ENCODE results near the gene AGFG1.

AGFG1 gene

GRCh38 chr2:227471924-227472264 is at the start of gene AGFG1:
AGFG1 (plus strand) TSS chr2:227472156; CDS start chr2:227472422, 266 bp downstream.
- DNase-seq = peak; percentile 78

- DNase-seq = no peak
These were observed 48.1 kb upstream of the AGFG1 start for GRCh38 chr2:227423656-227424499.

- DNase-seq = no peak
These were observed 43.1 kb upstream of the AGFG1 start for GRCh38 chr2:227428731-227429285.

GRCh38 chr2:227430639-227431038 is 41.3 kb upstream of the AGFG1 start:
- no peak for DNase-seq

GRCh38 chr2:227433171-227433570 is 38.8 kb upstream of the AGFG1 start:
- DNase-seq = no peak

GRCh38 chr2:227436436-227437174 is 35.4 kb upstream of the AGFG1 start:
- DNase-seq = no peak

- DNase-seq = no peak
These were observed 32.7 kb upstream of the AGFG1 start for GRCh38 chr2:227439214-227439613.

GRCh38 chr2:227442639-227443038 is 29.3 kb upstream of the AGFG1 start:
- DNase-seq = no peak

- DNase-seq = no peak
These were observed 27.9 kb upstream of the AGFG1 start for GRCh38 chr2:227443889-227444568.

- no peak for DNase-seq
These were observed 24.4 kb upstream of the AGFG1 start for GRCh38 chr2:227447606-227448005.

GRCh38 chr2:227450311-227450841 is 21.6 kb upstream of the AGFG1 start:
- DNase-seq = no peak

GRCh38 chr2:227450926-227451654 is 20.9 kb upstream of the AGFG1 start:
- no peak for DNase-seq

GRCh38 chr2:227451655-227451992 is 20.3 kb upstream of the AGFG1 start:
- no peak for DNase-seq

GRCh38 chr2:227453810-227454209 is 18.1 kb upstream of the AGFG1 start:
- no peak for DNase-seq

GRCh38 chr2:227454323-227454860 is 17.6 kb upstream of the AGFG1 start:
- no peak for DNase-seq

GRCh38 chr2:227455200-227455599 is 16.8 kb upstream of the AGFG1 start:
- no peak for DNase-seq

- no peak for DNase-seq
These were observed 15.9 kb upstream of the AGFG1 start for GRCh38 chr2:227456102-227456501.

GRCh38 chr2:227456772-227457171 is 15.2 kb upstream of the AGFG1 start:
- no peak for DNase-seq

GRCh38 chr2:227460070-227460485 is 11.9 kb upstream of the AGFG1 start:
- DNase-seq = peak; percentile 56

- no peak for DNase-seq
These were observed 11.1 kb upstream of the AGFG1 start for GRCh38 chr2:227460833-227461232.

GRCh38 chr2:227461811-227462461 is 10.0 kb upstream of the AGFG1 start:
- no peak for DNase-seq
